Hematopoietic multipotent progenitor cell treated with erythropoietin and hydrocortisone succinate and interleukin-3 and kit ligand, for 6 days (in vitro differentiated cells): ENCODE results near the gene ADGRA3.
"Not testable (repeated sequence)": the region's sequence is repeated elsewhere in the genome, so short reads cannot be mapped to it uniquely, and the experiment has no call there.

ENCODE experiments used
- DNase-seq: peaks from one replicate; pipeline ENCODE4 v3.0.0-alpha.2; 2015

Gene ADGRA3

DNA sequence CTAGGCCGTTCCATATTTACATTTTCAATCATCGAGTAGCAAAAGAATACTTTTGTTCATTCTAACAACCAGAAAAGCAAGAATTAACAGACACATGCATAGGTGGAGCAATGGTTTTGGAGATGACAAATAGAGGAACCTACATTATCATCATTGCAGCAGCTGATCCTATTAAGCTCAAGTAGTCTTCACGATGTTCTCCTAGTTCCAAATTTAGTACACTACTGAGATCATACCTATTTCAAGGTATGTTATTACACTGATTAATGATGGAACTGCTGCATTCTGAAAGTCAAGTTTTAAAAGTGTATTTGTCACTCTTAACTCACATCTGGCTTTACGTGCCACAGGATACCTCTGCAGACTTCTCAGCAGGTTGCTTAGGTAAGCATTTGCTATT lies 87.4 kb downstream of the ADGRA3 start:
- DNase-seq, result no peak

DNA sequence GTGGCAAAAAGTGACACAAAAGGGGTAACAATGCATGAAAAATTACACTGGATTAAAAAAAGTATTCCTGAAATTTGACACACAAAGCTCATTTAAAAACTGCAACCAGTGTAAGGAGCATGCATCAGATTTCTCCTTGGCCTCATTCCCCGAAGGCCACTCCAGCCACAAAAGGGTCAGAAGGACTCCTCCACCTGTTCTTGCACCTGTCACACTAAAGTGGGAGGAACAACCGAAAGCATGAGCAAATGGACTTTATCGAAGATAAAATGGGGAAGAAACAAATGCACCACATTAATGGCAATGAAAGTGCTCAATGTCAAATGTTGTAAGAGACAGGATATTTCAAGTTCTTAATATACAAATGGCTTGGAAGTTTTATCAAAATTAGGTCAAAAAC lies 88.2 kb downstream of the ADGRA3 start:
- DNase-seq, result no peak

- DNase-seq, result no peak
Observed at GRCh38 chr4:22420291-22420690, 95.6 kb downstream of the ADGRA3 start.

DNA sequence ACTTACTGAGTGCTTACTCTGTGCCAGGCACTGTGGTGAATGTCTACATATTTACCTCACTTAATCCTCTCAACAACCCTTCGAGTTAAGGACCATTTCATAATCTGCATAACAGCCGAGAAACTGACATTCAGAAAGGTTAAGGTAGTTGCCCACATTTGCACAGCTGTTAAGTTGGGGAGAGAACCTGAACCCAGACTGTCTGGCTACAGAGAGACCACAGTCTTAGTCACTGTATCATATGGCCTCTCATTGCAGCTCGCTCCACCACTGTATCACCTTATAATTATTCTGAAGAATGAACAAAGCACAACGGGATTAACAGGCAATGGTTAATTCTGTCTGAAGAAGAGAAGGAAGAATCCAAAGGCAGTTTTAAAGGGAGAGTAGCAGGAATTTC lies 98.5 kb downstream of the ADGRA3 start:
- no peak for DNase-seq

GRCh38 chr4:22416403-22416802 lies 99.5 kb downstream of the ADGRA3 start:
- peak; percentile 52 for DNase-seq

GRCh38 chr4:22414833-22415232 lies 101.0 kb downstream of the ADGRA3 start:
- no peak for DNase-seq

GRCh38 chr4:22413471-22413870 lies 102.4 kb downstream of the ADGRA3 start:
- DNase-seq, result no peak

DNA sequence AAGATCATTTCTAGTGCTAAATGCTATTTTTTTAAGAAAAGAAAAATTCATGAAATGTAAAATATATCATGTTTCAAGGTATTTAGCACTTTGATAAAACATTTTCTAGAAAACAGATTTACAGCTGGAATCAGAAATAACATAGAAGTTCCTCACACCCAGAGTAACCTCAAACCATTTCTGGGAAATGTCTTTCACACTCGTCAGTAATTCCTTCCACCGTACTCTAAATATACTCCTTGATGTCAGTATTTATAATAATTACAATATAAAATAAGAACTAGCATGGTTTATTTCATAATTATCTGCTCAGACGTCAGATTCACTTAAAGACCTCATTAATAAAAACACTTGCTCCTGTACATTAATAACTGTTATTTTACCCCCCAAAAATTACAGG lies 103.9 kb downstream of the ADGRA3 start:
- no peak for DNase-seq

- DNase-seq, result peak; percentile 53
Observed at GRCh38 chr4:22410645-22411247, 105.1 kb downstream of the ADGRA3 start.

DNA sequence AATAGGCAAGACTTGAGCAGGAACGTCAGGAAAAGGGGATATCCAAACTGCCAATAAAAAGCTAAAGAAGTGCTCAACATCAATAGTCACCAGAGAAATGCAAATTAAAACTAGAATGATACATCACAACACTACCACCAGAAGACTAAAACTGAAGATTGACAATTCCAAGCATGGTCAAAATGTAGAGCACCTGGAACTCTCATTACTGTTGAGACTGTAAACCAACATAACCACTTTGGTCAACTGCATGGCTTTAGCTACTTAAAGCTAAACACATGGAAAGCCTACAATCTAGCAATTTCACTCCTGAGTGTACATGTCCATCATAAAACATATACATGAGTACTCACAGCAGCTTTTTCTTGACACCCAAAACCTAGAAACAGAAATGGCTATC lies 107.4 kb downstream of the ADGRA3 start:
- no peak for DNase-seq

GRCh38 chr4:22407361-22407760 lies 108.5 kb downstream of the ADGRA3 start:
- no peak for DNase-seq

DNA sequence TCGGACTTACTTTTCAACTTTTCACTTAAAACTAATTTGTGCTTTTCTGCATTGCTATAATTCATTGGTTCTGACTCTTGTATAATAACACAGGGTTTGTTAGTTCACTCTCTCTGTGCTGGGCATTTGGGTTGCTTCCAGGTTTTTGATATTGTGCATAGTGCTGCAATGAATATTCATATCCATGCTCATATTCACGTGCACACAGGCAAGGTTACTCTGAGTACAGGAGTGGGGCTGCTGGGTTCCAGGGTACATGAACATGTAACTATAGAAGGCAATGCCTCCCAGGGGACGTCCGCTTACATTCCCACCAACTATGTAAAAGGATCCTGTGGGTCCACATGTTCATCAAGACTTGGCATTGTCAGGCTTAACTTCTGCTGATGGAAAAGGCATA lies 117.2 kb downstream of the ADGRA3 start:
- no peak for DNase-seq

DNA sequence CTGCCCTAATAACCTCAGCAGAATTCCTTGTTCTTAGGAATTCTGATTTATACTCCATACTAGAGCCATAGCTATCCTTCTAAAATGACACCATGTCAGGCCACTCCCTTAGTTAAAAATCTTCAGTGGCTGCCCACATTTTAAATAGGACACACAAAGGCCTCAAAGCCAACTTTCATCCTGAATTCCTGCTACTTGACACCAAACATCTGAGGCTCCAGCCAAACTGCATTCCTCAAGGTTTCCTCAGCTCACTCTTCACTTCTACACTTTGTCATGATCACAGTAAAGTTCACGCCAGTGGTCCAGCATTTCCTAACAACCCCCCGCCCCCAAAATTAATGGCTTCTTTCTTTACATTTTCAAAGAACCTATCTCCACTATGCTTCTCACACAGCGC lies 124.3 kb downstream of the ADGRA3 start:
- DNase-seq, result no peak

DNA sequence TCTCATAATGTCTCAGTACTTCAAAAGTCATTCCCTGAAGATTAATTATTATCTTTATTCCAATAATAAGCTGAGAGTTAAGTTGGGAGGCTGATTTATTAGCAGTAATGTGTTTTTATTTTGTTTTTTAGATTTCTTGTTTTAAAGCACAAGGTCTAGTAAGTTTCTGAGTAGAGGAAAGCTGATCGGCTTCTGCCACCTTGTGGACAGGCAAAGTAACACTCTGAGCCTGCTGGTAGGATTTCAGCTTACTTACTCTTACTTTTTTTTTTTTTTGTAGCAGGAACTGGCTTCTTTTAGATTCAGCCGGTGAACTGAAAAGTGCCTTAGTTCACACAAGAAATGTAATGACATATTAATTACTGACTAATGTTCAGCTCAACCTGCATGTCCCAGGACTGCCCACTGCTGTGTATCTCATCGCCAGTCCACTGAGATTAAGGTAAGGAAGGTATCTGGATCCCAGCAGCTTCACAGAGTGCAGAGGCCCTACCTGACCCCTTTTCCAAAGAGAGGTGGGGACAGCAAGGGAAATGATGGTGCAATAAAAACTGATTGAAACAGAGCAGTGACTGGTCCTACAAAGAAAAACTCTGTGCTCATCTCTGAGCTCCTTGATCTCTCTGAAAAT lies 126.5 kb downstream of the ADGRA3 start:
- DNase-seq, result peak; percentile 85

- DNase-seq, result no peak
Observed at GRCh38 chr4:22385611-22386011, 130.3 kb downstream of the ADGRA3 start.

DNA sequence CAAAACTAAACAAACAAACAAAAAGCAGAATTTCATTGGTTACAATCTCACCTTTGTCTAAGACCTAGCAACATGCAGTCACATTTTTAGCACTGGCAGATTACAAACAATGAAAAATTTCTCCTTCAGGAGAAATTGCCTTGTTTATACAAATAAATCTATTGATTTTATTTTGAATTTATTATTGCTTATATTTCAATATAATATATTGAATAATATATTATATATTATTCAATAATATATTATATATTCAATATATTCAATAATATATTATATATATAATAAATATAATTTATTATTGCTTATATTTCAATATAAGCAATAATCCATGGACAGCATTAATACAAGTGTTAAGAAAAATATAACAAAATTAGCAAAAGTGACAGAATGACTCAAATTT lies 131.7 kb downstream of the ADGRA3 start:
- no peak for DNase-seq

DNA sequence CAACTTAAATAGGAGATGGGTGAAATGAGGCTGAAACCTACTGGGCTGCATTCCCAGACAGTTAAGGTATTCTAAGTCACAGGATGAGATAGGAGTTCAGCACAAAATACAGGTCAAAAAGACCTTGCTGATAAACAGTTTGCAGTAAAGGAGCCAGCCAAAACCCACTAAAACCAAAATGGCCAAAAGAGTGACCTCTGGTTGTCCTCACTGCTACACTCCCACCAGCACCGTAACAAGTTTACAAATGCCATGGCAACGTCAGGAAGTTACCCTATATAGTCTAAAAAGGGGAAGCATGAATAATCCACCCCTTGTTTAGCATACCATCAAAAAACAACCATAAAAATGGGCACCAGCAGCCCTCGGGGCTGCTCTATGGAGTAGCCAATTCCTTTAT lies 133.7 kb downstream of the ADGRA3 start:
- DNase-seq, result not testable (repeated sequence)

DNA sequence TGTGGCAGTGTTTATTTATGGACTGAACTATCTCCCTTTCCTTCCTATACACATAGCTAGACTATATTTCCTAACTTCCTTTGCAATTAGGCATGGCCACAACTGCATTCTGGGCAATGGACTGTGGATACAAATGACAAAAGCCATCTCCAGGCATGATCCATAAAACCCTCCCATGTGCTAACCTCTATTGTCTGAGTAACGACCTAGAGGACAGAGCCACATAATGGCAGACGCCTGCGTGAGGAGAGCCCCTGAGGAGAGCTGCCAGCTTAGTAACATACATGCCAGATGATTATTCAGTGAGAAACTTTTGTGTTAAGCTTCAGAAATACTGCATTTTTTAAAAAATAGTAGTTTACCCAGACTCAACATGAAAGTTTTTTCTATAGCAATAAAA lies 142.9 kb downstream of the ADGRA3 start:
- no peak for DNase-seq

DNA sequence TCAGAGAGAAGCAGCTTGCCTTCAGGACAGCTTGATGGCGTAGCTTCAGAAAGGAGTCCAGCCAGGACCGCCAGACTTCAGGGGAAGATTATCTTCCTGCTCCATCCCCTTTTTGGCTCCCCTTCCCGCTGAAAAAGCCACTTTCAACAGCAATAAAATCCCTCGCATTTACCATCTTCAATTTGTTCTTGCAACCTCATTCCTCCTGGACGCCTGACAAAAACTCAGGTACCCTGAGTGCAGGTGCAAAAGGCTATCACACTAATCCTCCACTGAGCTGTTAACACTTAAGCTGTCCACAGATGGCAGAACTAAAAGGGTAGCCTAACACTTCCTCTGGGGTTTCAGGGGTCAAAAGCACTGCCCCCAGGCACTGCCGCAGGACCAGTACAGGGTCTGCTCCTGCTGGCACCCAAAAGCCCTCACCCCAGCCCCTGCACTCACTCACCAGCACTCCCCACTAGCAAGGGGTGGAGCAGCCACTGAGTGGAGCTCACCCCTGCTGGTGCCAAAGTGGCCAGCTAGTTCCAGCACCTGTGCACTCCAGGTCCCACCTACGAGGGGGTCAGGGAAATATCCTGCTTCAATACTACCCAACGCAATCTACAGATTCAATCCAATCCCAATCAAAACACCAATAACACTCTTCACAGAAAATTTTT lies 145.8 kb downstream of the ADGRA3 start:
- no peak for DNase-seq

GRCh38 chr4:22363787-22364186 lies 152.1 kb downstream of the ADGRA3 start:
- no peak for DNase-seq

- DNase-seq, result no peak
Observed at GRCh38 chr4:22363036-22363435, 152.8 kb downstream of the ADGRA3 start.

DNA sequence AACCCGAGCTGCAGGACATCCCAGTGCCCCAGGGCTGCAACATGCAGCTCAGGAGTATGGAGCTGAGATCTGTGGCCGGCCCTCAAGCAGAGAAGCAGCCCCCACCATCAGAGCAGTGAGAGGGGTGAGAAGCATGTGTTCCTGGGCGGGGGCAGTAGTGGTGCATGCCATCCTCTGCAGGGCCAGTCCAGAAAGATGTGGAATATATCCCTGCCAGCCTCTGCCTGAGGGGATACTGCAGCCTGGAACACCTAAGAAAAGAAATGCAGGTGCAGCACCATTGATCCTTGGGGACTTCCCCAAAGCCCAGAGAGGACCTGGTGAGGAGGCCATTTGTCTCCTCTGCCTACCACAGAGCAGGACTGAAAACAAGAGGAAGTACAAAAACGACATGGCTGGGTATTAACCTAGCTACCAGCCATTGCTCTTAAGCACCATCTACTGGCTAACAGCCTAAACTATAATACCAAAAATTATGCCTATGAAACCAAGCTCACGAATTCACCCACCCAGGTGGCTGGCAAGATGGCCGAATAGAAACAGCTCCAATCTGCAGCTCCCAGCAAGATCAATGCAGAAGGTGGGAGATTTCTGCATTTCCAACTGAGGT lies 158.8 kb downstream of the ADGRA3 start:
- peak; percentile 70 for DNase-seq

DNA sequence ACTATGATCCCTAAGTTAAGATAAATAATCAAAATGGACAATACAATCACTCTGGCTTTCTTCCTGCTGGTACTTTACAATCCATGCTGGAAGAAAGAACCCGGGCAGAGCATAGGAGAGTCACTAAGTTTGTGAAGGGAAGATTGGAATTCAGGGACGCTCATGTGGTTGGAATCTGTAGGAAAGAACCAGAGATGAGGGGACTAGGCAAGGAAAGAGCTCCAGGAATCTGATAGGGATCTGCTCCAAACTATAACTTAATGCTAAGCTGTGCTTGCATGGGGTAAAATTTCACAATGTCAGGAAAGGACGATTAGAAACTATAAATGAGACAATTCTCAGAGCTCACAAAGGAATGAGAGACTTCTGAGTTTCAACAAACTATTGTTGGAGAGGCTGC lies 167.5 kb downstream of the ADGRA3 start:
- no peak for DNase-seq

GRCh38 chr4:22345678-22346077 lies 170.2 kb downstream of the ADGRA3 start:
- no peak for DNase-seq
